OCI-LY7 (cell line): ENCODE measurements around the gene CLCN5.

Experiments used
- EZH2phosphoT487 ChIP-seq: fragments of 200-600 bp; sonication (generic); IDR thresholded peaks from 2 replicates; pipeline ENCODE4 v1.6.1; 2018; ENCODE audit warnings: low read depth, borderline replicate concordance, mild to moderate bottlenecking, mixed run types, antibody characterized with exemption, low read length, moderate library complexity, mixed read lengths
- TF ChIP-seq, protein P1 (sequence below): fragments of 200-600 bp; sonication (generic); conservative IDR thresholded peaks from 2 replicates; pipeline ENCODE4 v1.5.1; 2014; ENCODE audit warnings: mild to moderate bottlenecking, antibody characterized with exemption, low read length, moderate library complexity, mixed read lengths

DNA sequence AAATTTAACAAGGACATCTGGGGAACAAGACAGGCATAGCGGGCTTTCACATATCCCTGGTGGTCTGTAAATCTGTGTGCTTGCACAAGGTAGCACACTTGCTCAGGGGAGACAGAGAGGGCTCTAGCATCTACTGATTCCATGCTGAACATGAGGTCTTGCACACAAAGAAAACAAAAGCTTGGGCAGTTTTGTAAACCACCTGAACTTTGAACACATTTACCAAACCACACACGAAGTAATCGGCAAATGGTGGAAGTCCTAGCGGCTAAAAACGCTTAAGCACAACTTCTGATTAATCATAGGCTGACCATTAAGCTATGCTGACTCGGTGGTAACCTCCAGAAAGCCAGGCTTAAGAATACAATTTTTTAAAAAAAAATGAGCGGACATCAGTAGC lies 225.6 kb downstream of the CLCN5 start:
- TF ChIP-seq, protein P1, sequence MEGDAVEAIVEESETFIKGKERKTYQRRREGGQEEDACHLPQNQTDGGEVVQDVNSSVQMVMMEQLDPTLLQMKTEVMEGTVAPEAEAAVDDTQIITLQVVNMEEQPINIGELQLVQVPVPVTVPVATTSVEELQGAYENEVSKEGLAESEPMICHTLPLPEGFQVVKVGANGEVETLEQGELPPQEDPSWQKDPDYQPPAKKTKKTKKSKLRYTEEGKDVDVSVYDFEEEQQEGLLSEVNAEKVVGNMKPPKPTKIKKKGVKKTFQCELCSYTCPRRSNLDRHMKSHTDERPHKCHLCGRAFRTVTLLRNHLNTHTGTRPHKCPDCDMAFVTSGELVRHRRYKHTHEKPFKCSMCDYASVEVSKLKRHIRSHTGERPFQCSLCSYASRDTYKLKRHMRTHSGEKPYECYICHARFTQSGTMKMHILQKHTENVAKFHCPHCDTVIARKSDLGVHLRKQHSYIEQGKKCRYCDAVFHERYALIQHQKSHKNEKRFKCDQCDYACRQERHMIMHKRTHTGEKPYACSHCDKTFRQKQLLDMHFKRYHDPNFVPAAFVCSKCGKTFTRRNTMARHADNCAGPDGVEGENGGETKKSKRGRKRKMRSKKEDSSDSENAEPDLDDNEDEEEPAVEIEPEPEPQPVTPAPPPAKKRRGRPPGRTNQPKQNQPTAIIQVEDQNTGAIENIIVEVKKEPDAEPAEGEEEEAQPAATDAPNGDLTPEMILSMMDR: no peak
- TF ChIP-seq EZH2phosphoT487: no peak
